ENCODE data around the gene IFNE.
A peak's percentile ranks its signal among the peaks of the same experiment; 100 is the strongest.
"Not testable (repeated sequence)": the region's sequence is repeated elsewhere in the genome, so short reads cannot be mapped to it uniquely, and the experiment has no call there.

IFNE gene

DNA sequence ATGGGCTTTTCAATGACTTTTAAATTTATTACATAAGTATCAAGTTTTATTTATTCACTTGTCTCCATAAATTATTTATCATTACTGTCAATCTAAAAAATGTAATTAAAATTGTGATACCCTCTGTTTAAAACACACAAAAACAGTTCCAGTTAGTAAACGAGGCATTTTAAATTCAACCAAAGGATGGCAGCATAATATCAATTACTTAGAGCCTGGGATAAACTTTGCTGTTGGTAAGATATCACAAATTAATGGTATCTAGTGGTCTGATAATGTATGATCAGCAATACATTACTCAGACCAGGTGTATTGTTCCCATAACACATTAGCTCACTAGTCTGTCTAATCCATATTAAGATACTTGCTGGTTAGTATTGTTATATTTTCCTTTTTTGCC lies 9.6 kb upstream of the IFNE start:
- DNase-seq: no peak

DNA sequence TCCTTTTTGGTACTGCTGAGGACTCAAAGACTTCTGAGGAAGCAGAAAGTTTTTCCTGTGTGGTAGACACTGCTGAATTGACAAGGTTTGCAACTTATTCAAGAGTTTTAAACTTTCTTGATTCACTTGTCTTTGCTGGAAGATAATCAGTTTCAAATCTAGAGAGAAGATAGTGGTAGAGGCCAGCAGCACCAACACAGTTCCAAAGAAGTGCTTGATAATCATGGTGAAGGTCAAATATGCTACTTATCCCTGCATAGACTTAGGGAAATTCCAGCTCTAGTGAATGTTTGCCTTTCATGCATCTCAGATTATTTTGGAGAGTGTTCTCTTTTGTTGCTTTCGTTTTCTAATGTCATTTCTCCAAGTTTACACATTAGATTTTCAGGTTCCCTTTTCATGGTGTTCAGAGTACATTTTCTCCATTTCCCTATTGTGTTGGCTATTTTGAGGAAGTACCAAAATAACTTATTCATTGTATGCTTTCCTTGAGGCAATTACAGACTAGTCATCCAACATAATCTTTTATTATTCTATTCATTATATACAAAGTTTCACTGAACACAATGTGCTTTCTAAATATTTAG lies 550 bp downstream of the IFNE start:
- no peak for DNase-seq

DNA sequence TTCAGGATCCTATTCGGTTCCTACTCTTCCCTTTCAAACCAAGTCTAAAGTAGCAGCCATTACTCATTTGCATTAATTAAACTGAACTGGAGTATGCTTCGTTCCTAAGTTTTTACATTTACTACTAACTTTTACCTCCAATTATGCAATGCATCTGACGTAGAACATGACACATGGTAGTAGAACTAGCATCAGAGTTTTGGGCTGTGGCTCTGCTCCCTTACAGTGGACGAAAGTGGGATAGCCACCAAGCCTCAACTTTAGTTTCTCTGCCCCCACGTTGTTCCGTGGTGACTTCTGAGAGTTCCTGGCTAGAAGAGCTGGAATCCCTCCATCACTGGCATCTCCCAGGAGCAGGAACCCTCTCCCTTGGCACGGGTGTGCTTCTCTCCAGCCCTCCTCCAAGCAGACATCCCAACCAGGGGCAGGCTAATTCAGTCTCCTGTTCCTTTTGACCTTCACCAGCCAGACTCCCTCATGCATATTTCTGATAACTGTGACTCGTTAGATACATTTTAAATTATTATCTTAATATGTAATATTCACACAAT lies 2.9 kb downstream of the IFNE start:
- no peak for DNase-seq

DNA sequence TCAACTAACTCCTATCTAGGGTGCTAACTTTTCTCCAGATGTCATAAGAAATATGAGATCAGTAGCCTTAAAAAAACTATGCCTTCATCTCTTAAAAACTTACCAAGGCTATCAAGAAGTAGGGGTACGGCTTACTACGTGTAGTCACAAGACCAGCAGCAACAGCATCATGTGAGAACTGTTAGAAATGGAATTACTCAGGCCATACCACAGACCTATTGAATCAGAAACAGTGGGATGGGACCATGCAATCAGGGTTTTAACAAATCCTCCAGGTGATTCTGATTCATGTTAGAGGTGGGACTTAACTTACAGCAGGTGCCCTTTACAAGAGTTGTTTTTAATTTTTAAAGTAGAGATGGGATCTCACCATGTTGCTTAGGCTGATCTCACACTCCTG lies 4.6 kb downstream of the IFNE start:
- DNase-seq: no peak

DNA sequence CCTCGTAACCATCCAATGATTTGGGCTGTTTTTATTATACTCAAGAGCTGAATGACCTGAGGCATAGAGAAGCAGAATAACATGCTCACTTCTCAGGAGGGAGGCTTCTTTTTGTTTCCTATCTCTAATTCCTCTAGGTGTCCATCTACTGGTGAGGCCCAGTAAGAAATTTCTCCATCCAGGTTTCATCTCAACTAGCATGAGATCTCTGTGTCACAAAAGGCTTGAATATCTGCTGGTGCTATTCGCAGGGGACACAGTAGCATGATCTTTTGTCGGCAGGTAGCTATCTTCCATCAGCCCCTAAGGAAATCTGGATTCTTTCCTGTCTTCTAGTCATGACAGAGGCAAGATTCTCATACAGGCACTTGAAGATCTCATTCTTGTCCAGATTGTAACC lies 8.9 kb downstream of the IFNE start:
- no peak for DNase-seq

DNA sequence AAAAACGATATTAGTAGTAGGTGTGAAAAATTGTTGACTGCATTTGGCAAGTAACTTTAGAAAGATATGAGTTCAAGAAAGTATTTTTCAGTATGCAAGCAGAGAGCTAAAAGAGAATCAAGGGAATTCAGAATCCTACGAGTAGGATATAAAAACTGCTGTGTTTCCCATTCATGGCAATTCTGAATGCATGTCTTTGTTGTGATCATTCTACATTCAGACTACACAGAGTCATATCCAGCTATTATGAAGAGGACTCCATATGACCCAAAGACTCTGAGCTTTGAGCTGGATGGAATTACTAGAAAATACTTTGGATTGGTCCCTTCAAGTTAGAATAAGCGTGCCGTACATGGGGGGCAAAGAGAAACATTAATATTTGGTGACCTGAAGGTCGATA lies 12.0 kb downstream of the IFNE start:
- DNase-seq: no peak

DNA sequence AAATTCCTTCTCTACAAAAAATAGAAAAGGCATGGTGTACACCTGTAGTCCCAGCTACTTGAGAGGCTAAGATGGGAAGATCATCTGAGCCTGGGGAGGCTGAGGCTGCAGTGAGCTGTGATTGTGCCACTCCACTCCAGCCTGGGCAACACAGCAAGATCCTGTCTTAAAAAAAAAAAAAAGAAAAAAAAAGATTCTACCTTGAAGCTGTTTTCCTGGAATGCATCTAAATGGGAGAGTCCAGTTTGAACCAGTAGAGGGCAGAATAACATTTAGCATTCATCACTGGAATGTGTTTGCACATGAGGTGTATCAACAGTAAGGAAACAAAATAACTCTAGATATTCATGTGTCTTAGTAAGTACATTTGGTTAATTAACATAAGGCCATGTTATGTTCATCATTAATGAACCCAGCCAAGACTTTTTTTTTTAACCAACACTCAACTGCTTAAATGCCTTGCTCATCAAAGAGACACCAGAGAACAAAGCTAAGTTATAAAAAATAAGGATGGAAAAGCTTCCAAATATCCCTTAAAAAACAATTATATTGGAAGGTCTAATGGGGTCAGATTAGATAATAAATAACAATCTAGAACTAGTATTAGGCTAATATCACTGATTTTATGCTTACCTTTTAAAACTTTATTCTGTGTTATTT lies 16.1 kb downstream of the IFNE start:
- no peak for DNase-seq

DNA sequence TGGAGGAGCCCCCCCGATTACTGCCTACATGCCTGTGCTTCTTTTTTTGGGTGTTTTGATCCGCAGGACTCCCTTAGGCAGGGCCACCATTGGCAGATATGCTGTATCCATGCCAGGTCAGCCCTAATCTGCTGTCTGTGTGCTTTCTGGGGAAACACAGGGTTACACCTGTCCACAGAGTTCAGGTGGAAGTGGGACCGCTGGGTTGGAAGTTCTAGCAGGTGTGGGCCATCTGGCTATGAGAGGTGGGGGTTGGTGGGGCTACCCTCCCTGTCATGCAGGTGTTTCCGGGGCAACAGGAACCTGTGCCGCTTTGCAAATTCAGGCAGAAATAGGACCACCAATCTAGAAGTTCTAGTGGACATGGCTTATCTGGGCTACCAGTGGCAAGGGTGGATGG lies 17.0 kb downstream of the IFNE start:
- DNase-seq: no peak

DNA sequence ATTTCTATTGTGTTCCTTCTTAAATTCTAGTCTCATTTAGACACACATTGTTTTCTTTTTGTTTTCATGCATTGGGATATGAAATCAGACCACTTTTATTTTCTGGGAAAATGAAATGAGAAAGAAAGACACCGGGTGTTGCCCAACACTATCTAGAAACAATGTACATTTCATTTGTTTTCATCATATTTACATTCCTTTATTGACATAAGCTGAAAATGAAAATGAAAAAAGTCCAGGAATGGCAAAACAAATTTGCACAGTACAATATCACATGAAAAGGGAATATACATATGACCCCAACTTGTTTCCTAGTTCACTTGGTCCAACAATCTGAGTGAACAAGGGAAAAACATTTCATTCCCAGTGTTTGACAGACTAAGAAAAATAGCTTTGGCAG lies 20.7 kb downstream of the IFNE start:
- no peak for DNase-seq

DNA sequence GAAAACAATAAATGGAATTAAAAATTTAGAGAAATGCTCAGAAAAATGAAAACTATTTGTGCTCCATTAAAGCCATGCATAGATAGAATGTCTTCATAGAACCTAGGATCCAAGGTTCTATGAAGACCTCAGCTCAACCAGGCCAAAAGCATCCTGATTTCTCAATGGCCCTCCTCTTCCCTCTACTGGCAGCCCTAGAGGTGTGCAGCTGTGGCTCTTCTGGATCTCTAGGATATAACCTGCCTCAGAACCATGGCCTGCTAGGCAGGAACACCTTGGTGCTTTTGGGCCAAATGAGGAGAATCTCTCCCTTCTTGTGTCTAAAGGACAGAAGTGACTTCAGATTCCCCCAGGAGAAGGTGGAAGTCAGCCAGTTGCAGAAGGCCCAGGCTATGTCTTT lies 26.8 kb downstream of the IFNE start:
- DNase-seq: no peak

DNA sequence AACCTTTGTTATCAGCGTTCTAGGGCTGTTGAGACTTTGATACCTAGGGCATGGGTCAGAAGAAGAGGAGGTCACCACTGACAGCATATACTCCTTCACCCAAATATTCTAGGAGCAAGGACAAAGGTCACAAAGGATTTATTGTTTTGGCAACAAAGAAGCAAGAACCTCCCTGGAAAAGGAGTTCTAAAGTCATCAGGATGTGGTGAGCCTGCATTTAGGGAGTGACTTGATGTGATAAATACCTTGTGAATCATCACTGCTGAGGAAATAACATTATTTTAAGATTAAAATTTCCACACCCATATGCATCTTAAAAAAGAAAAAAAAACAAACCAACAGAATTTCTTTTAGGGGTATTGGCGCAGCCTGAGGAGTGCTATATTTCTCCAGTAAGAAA lies 28.0 kb downstream of the IFNE start:
- no peak for DNase-seq

DNA sequence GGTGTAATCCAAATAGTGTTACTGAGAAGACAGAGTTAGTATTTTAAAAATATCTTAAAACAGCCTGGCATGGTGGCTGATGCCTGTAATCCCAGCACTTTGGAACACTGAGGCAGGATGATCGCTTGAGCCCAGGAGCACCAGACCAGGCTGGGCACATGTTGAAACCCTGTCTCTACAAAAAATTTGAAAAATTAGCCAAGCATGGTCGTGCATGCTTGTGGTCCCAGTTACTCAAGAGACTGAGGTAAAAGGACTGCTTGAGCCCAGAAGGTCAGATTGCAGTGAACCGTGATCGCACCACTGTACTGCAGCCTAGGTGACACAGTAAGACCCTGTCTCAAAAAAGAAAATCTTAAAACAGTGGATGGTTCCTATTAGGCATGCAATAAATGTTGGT lies 29.4 kb downstream of the IFNE start:
- DNase-seq: no peak

DNA sequence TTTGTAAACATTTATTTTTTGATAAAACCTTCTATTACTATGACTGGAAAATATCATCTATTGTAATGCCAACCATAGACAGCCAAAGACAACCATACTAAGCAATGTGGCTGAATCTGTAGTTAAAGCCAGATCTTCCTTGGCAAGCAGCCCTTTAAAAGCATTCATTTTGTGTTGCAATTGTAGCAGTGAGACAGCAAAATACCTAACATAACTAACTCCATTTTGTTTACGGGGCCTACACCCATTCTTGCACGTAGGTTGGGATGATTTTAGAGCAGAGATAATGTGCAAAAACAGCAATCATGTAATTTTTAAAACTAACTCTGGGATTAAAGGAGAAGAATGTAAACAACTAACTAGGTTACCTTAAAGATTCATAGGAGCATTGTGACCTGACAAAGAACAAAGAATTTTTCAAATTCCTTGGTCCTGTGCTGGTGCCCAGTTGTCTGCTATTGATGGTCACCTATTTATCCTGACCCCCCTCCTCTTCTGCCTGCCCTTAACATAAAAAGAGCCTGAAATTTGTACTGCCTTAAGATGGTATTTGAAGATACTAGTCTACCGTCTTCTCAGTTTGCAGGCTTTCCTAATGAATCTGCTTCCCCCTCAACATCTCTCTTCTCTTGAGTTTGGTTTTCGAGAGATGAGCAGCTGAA lies 31.2 kb downstream of the IFNE start:
- DNase-seq: no peak

DNA sequence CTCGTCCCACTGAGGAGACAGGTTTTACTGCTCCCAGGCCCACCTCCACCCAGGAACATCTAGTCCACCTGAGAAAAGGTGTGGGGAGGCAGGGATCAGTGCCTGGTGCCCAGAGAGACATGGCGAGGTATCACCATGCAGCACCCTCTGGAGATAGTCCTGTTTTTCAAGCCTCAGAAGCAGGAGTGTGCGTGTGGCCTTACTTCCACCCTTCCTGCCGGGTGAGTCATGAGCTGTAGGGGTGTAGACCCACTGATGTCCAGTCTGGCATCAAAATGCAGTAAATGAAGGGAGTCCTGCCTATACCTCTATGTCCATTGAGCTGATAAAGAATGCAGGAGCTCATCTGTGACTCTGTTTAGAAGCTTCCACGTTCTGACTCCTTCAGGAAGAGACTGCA lies 32.8 kb downstream of the IFNE start:
- DNase-seq: not testable (repeated sequence)

DNA sequence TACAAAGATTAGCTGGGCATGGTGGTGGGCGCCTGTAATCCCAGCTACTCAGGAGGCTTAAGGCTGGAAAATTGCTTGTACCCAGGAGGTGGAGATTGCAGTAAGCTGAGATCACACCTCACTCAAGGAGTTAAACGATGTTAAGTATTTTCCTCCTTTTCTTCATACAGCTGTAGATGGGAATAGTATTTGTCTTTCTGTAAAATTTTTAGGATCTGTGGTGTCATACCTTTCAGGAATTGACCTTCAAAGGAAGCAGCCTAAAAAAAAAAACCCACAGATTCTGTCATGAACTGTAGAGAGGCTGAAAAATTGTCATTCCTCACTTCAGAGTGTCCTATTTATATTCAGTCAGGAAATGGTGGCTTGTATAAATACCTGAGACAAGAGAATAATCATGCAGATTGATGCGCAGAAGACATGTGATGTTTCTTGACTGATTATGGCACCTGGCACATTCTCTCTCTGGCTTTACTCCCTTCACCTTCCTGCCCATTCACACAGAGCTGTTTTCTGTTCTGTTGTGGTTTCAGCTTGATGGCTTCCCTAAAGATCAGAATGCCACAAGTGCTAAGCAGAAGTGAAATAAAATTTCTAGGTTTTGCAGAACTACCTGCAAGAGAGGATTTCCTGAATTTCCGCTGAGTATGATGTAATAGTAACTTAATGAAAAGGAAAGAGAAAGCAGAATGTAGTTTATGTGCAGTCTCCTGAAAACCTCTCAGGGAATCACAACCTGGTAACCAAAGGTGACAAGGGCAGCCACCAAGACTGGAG lies 38.1 kb downstream of the IFNE start:
- DNase-seq: no peak

DNA sequence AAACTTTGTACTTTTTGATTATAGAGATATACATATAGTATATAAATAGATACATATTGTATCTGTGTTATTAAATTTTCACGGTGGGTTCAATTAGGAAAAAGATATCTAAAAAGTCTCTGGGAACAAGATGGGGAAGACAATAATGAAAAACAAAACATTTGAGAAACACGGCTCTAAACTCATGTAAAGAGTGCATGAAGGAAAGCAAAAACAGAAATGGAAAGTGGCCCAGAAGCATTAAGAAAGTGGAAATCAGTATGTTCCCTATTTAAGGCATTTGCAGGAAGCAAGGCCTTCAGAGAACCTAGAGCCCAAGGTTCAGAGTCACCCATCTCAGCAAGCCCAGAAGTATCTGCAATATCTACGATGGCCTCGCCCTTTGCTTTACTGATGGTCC lies 42.0 kb downstream of the IFNE start, which contains the start of gene IFNA1:
Gene IFNA1 (plus strand): TSS at position 301 of the 400 bp plus-strand sequence. CDS start 69 bp downstream, at position 370.
- no peak for DNase-seq

DNA sequence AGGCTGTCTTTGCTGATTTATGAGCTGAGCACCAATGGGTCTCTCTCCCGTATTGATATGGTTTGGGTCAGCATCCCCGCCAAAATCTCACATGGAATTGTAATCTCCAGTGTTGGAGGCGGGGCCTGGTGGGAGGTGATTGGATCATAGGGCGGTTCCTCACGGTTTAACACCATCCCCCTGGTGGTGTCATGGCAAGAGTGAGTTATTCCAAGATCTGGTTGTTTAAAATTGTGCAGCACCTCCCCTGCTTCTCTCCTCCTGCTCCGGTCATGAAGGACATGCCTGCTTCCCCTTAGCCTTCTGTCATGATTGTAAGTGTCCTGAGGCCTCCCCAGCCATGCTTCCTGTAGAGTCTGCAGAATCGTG lies 47.1 kb downstream of the IFNE start:
- DNase-seq: not testable (repeated sequence)

DNA sequence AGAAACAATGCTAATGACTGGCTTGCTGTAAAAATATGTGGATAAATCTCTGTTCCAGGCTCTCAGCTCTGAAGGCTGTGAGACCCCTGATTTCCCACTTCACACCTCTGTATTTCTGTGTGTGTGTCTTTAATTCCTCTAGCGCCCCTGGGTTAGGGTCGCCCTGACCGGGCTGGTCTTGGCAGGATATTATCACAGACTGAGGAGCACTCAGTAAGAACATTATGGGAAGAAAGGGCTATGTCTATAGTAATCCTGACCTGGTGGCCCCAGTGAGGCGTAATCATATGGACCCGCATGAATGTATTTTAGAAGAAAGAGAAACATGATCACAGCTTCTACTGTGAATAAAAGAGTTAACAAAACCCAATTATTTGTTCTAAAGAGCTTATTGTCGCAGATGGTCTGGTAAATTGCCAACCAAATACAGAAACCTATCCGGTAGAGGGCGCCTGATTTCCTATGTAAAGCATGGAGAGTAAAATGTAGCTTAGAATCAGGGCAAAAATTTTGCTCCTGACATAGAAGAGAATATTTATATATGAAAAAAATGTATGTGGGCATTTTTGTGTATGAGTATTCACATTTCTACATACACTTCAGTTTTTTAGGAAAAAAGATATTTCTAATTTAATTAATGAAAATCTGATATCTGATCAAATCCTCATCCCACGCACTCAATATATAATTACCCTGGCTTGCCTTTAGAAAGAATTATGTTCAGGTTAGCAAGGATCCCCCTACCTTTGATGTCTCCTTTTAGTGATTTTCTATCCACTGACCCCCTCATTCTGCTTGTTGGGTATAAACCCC lies 47.7 kb downstream of the IFNE start:
- peak; percentile 38 for DNase-seq

DNA sequence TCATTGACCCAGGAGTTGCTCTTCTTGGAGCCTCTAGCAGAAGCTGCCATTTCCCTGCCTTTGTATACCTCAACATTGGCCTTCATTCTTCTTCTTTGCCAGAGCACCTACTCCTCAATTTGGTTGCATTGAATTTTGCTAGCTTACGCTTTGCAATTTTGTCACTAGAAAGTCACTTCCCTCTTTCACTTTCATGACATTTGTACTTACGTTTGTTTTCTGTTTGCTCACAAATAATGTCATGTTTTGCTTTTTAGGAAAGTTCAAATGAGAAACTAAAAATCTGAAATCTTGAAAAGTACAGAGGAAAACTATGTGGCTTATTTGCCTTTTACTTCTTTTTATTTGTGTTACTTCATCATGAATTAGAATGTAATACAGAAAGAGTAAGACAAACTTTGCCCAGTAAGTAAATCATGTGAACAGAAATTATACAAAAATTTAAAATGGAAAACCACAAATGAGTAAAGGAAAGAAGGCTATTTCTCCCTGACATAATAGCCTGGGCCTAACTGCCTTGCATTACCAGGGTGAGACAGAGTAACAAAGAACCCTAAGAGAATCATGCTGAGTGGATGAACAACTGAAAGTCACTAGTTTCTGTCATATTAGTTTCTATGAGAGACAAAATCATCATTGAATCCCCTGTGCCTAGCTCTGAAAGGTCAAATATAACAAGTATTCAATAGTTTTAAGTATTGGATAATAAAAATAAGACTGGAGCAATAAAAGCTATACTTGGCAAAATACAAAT lies 49.3 kb downstream of the IFNE start:
- no peak for DNase-seq

All from NCI-H1105 treated with DMSO at 0.1 percent for 48 hours (cell line).